HG02588 (cell line): ENCODE results near the gene COL1A2.

Experiments used
- ATAC-seq: cut with Tn5 transposase; IDR thresholded peaks from one replicate; pipeline ENCODE4 v1.9.1; 2021; ENCODE audit warnings: mild to moderate bottlenecking, moderate library complexity; ENCODE audit not compliant: unreplicated experiment

Gene COL1A2

GRCh38 chr7:94382746-94383145, 11.9 kb upstream of the COL1A2 start:
- ATAC-seq: no peak

GRCh38 chr7:94384315-94384714, 10.4 kb upstream of the COL1A2 start:
- no peak for ATAC-seq

GRCh38 chr7:94386416-94386815, 8.3 kb upstream of the COL1A2 start:
- ATAC-seq: no peak

- ATAC-seq: no peak
Measured at GRCh38 chr7:94388540-94388939, 6.2 kb upstream of the COL1A2 start.

GRCh38 chr7:94389381-94389780, 5.3 kb upstream of the COL1A2 start:
- no peak for ATAC-seq

GRCh38 chr7:94391726-94392392, 2.8 kb upstream of the COL1A2 start:
- ATAC-seq: no peak

- no peak for ATAC-seq
Measured at GRCh38 chr7:94392393-94392786, 2.3 kb upstream of the COL1A2 start.

- ATAC-seq: no peak
Measured at GRCh38 chr7:94393246-94394108, 1.2 kb upstream of the COL1A2 start.

- ATAC-seq: no peak
Measured at GRCh38 chr7:94394109-94394436, 622 bp upstream of the COL1A2 start.

- peak; percentile 86 for ATAC-seq
Measured at GRCh38 chr7:94395141-94396036, 694 bp downstream of the COL1A2 start.

- ATAC-seq: no peak
Measured at GRCh38 chr7:94396037-94396431, 1.3 kb downstream of the COL1A2 start.

GRCh38 chr7:94396596-94396995, 1.9 kb downstream of the COL1A2 start:
- ATAC-seq: no peak

GRCh38 chr7:94397722-94398121, 3.0 kb downstream of the COL1A2 start:
- ATAC-seq: no peak

- no peak for ATAC-seq
Measured at GRCh38 chr7:94398841-94399240, 4.1 kb downstream of the COL1A2 start.

GRCh38 chr7:94400022-94400421, 5.3 kb downstream of the COL1A2 start:
- no peak for ATAC-seq

- no peak for ATAC-seq
Measured at GRCh38 chr7:94400643-94401427, 6.1 kb downstream of the COL1A2 start.

- no peak for ATAC-seq
Measured at GRCh38 chr7:94401428-94401814, 6.7 kb downstream of the COL1A2 start.

GRCh38 chr7:94403546-94403945, 8.9 kb downstream of the COL1A2 start:
- ATAC-seq: no peak

- ATAC-seq: no peak
Measured at GRCh38 chr7:94405506-94405905, 10.8 kb downstream of the COL1A2 start.

GRCh38 chr7:94406696-94407095, 12.0 kb downstream of the COL1A2 start:
- ATAC-seq: no peak
